NCI-H2029 (cell line): ENCODE results near the gene KIDINS220.
A peak's percentile ranks its signal among the peaks of the same experiment; 100 is the strongest.

Experiments used
- DNase-seq: peaks from one replicate; lab custom pipeline; 2025; lab: John Stamatoyannopoulos, UW

KIDINS220 gene

DNA sequence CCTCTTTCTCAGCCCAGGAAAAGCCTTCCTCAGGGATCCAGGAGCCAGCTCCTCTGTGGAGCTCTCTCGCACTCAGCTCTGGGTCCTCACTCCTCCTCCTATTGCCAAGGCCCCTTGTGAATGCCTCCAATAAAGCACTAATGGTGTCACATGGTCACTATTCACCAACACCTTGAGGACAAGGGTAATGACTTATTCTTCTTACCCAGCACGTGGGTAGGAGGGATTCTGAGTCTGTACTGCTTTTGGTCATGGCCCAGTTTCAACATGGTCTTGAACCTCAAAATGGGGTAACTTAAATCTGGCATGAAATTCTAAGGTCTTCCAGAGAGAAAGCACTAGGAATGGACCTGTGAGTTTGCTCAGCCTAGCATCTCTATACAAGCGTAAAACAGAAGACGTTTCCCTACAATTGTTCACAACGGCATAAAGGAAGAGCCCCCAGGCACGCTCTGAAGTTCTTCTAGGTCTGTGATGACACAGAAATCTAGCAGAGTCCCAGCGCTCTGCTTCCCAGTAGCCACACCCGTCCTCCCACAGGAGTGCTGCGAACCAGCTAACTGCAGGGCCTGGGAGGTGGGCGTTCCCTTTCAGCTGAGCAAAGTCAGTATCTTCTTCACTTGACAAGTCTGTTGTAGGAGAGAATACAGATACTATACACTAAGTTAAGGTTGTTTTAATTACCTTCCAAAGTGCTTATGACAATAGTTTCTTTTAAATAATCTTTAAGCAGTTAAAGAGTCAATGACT lies 14.6 kb upstream of the KIDINS220 start:
- DNase-seq, result no peak

DNA sequence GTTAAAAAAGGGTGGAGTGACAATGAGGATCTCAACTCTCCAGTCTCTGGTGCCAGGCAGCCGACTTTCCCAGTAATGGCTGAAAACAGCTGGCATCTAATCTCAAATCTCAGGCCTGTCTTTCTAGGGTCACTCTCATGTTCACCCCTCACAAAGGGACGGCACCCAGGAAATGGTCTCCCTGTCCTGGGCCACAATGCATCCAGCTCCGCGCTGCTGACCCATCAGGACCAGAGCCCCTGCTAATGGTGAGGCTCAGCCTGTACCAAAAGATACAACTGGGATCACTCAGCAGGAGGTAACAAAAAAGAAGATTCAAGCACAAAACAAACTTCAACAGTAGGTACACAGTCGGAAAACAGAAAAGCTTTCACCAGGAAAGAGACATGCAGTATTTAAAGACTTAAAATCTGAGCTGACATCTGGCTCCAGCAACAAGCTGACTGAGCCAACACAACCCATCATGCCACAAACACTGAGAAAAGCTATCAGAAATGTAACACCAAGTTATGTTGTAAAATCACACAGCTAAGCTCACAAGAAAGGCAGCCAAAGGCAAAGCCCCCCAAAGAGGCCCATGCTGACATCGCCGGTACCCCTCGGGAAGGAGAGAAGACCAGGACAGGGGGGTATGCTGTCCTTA lies 13.6 kb upstream of the KIDINS220 start:
- no peak for DNase-seq

DNA sequence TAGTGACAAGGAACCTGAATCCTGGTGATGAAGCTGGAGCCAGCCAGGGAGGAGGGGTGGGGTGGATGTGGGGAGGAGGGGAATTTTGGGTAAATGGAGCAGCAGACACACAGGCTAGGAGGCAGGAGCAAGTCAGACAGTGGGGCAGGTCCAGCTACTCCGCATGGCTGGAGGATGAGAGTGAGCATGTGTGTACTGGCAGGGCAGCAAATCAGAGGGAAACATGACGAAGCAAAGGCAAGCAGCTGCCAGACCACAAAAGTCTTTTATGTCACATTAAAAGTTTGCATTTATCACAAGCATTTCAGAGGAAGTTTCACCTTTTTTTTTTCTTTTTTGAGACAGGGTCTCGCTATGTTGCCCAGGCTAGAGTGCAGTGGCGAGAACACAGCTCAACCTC lies 11.9 kb upstream of the KIDINS220 start:
- DNase-seq, result no peak

DNA sequence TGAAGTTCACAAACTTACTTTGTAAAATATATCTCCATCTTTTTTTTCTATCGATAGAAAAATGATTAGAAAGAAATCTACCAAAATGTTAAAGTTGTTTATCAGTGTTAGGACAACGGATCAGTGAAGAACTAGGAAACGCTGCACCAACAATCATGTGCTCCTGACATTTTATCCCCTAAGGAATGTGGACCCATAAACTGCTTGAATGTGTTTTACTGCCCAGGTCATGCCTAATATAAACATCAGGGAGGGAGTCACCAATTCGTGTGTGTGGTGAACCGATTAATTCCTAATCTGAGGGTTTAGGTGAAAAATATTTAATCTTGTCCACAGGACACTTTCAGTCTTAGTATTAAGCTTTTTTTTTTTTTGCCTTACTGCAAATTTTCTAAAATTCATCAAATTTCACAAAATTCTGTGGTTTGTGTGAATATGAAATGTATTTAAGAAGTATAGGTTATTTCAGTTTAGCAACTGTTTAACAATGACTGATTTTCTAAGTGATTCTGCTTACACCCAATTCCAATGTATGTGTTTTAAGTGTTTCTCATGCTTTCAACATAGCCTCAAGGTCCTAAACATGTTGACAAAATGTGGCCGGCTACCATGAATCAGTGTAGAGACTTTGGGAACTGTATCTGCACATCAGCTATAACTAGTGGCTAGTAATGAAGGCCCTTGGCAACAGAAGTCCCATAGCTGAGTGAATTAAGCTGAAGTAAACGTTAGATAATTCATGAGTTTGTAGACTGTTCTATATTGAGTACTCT lies 11.1 kb upstream of the KIDINS220 start:
- DNase-seq, result no peak

DNA sequence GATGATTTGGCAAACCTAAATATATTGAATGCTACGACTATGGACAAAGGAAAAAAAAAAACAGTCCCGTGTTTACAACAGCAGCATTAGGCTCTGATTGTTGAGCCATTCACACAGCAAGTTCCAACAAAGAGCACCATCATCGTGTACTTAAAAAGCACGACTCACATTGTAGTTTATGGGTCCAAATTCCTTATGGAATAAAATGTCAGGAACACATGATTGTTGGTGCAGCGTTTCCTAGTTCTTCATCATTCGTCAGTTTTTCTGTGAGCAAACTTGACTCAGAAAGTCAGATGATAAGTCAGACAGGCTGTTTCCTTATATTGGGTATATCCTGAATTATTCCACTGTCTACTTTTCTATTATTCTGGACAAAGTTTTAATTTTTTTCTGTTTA lies 10.0 kb upstream of the KIDINS220 start:
- DNase-seq, result no peak

DNA sequence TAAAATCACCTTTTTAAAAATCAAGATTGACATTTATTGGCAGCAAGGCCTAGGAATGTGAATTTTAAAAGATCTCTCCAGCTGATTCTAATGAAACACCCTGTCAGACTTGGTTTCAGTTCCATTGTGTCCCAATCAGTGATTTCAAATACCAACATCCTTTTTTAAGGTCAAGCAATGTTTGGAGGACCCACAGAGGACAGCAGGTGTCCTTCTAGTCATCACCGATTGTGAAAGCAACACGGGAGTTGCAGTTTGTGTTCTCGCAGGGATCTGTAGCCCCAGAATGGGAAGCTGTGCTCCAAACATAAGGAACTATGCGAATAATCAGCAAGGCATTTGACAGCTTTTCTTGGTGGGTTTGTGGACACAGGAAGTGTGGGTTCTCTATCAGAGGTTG lies 4.5 kb upstream of the KIDINS220 start:
- DNase-seq, result no peak

DNA sequence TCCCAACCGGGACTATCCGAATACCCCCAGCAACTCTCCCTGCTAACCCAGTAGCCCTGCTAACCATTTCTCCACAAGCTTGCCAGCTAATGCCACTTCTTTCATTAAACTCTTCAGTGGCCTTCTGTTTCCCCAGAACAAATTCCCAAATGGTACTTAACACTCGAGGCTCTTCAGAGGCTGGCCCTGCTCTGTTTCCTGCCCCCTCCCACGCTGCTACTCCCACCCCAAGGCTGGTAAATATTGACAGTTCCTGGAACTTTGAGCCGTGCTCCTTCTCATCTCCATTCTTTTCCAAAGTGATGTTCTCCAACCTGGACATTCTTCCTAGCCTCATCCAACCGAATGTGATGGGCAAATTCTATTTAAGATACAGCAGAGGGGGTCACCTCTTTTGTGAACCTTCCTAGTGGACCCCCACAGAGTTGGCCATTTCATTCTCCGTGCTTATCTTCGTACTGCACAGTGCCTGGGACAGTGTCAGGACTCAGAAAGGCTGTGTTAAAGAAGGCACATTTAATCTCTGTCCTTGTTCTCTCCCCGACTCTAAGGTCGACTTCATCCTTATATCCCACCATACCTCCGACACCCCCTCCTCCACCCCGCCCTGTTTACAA lies 3.2 kb upstream of the KIDINS220 start:
- DNase-seq, result no peak

DNA sequence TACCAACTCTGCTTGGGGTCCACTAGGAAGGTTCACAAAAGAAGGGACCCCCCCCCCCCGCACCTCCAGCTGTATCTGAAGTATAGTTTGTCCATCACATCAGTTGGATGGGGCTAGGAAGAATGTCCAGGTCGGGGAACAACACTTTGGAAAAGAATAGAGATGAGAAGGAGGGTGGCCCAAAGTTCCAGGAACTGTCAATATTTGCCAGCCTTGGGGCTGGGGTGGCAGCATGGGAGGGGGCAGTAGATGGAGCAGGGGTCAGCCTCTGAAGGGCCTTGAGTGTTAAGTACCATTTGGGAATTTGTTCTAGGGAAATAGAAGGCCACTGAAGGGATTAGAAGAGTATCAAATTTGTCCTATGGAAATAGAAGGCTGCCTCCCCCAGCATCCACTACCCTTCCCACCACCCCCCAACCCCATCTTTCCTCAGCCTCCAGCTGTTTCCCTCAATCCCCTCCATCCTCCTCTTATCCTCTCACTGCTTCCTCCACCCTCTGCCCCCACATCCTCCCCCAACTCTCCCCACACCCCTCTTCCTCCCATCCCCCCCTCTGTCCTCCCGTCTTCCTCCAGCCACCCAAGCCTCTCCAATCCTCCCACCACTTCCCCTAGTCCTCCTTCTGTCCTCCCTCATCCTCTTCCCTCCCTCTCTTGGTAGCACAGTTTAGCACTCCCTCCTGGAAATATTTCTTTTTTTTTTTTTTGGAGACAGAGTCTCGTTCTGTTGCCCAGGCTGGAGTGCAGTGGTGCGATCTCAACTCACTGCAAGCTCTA lies 2.0 kb upstream of the KIDINS220 start:
- DNase-seq, result no peak

DNA sequence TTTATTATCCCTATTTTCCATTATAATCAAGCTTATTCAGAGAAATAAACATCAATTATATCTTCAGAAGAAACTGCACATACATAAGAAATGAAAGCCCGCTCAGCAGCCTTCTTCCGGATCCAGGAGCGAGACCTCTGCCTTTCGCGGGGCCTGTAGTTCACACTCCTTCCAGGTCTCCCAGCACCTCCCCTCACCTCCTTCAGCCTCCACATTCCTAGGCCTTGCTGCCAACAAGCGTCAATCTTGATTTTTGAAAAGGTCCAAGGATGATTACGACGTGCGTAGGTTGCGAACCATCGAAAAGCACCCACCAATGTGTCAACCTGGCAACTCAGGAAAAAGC lies 355 bp upstream of the KIDINS220 start:
- no peak for DNase-seq

DNA sequence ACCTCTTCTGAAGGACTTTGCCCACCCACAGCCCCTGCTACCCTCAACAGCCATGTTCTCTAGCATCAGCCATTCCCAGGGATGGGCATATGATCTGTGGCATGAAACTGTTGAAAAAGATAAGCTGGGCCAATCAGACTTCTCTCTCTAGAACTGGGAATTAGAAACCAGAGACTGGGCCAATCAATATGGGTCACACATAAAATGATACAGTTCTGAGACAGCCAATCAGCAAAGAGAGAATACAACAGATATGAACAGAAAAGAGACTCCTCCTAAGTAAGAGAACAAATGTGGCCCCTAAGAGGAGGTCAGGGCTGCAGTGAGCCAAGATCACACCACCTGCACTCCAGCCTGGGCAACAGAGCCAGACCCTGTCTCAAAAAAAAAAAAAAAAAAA lies 2.1 kb downstream of the KIDINS220 start:
- no peak for DNase-seq

DNA sequence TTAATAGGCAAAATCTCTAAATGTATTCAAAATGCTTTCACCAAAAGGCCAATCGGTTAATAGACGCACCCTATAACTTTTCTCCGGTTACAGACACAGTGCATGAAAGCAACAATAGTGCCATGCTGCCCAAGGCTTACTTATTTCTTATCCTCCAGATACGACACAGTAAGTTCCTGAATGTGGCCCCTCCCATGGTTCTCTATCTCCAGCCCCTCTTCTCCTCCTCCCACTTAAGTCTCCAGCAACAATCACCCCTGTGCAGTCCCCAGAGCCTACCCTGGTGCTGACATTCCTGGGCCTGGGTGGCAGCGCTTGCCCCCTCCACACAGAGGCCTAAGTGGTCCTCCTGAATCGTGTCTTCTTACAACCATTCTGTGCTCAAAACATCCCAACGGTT lies 3.6 kb downstream of the KIDINS220 start:
- DNase-seq, result no peak

DNA sequence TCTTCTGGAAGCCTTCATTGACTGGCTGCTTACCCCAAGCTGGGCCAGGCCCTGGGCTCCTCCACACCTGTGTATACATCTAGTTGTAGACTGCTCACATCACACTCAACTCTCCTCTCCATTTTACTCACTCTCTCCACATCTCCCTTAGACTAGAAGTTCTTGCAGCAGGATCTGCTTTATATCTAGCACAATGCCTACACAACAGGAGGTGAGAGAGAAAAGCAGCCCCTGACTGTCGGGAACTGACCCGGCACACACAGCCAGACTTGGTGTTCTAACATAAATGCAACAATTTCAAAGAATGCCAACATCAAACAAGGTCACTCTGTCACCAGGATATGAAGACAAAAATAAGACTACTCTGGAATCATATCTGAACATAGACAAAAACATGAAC lies 5.9 kb downstream of the KIDINS220 start:
- no peak for DNase-seq

DNA sequence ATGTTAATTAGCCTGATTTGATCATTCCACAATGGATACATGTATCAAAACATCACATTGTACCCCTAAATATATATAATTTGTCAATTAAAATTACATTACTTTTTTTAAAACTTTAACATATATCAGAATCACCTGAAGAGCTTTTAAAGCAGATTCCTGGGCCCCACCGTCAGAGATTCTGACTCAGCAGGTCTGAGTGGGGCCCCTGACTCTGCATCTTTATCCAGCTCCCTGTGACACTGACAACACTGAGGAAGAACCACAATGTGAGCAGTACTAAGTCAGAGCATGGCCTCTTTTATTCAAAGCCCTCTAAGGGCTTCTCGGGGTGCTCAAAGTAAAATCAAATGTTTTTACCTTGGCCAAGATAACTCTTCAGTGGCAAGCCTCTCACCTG lies 9.7 kb downstream of the KIDINS220 start:
- DNase-seq, result no peak

DNA sequence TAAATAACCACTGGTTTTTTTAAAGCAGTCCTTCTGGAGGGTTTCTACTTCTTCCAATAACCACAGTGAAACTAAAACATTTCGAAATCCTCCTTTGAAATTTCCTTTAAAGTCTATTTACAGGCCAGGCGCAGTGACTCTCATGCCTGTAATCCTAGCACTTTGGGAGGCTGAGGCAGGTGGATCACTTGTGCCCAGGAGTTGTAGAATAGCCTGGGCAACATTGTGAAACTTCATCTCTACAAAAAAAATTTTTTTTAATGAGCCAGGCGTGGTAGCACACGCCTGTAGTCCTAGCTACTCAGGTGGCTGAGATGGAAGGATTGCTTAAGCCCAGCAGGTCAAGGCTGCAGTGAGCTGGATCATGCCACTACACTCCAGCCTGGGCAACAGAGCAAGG lies 15.2 kb downstream of the KIDINS220 start:
- no peak for DNase-seq

DNA sequence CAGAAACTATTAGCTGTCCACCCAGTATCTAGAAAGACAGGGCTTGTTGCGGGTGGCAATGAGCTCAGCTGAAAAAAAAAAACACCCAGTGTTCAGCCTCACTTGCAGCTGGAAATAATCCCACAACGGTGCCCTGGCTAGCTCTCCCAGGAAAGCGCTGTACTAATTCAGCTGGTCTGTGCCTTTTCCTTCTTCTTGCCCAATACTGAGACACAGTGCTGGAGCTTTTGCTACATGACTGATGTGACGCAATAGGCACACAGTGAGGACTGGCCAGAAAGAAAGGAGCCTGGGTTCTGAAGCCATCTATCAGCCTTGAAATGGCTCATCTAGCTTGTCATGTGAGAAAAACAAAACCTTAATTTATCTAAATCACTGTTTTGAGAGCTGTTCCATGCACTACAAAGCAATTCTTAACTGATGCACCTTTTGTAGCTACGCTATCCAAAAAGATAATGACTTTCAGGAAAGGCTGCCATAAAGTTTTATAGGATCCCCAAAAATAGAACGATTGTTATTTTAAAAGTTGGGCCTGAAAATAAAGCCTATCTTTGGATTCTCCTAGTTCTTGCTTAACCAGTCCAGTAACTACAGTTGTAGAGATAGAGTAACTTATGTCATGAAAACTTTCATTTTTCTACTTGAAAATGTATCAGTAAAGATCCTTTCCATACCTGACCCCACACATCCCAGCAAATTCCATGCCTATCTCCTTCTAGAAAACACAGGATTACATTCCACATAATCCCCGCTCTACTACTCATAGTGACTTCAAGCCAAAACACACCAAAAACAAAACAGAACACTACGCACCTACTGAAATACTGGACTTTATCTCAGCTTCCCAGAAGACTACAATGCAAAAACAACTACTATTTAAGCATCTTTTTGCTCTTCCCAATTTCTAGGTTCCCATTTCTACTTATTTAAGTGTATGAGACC lies 15.9 kb downstream of the KIDINS220 start:
- no peak for DNase-seq

DNA sequence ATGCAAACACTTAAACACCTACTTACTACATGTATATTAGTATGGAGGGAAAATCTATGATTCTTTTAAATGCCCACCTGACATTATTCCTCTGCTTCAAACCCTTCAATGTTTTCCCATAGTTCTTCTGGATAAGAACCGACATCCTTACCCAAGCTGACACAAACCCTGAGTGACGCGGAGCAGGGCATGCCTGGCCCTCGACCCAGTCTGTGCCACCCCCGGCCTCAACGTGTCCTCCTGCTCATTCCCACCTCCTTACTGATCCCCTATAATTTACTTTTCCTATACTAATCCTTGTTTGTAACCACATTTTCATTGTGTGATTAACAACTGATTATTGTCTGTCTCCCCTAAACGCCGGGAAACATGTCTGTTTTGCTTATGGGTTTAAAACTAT lies 17.5 kb downstream of the KIDINS220 start:
- no peak for DNase-seq

DNA sequence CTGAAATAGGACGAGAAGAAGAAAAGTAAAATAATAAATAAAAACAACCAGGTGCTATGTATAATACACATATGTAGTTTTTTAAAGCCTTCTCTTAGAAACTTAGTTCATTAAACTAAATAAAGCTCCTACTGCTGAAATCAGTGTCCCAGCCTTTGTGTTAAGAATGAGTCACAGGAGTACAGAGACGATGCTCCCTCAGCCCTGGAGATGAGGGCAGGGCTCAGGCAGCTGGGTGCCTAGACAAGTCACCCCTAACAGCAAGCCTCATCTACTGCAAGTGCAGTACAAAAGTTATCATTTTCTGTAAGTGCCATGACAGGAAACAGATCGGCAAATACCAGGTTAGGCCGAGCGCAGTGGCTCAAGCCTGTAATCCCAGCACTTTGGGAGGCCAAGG lies 18.2 kb downstream of the KIDINS220 start:
- DNase-seq, result no peak

DNA sequence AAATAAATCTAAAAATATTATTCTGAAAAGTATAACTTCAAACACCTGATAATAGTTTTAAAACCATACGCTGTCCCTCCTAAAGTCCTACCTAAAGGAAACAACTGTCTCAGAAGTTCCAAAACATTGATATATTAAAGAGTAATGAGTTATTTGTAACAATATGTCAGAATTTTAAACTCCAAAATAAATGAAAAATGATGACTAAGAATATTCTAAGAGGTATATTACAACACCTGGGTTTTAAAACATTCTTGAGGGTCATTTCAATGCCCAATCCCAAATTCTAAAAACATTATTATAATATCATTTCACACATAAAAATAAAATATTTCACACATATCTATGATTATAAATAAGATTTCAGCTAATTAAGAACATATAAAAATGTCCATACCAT lies 20.2 kb downstream of the KIDINS220 start:
- no peak for DNase-seq

DNA sequence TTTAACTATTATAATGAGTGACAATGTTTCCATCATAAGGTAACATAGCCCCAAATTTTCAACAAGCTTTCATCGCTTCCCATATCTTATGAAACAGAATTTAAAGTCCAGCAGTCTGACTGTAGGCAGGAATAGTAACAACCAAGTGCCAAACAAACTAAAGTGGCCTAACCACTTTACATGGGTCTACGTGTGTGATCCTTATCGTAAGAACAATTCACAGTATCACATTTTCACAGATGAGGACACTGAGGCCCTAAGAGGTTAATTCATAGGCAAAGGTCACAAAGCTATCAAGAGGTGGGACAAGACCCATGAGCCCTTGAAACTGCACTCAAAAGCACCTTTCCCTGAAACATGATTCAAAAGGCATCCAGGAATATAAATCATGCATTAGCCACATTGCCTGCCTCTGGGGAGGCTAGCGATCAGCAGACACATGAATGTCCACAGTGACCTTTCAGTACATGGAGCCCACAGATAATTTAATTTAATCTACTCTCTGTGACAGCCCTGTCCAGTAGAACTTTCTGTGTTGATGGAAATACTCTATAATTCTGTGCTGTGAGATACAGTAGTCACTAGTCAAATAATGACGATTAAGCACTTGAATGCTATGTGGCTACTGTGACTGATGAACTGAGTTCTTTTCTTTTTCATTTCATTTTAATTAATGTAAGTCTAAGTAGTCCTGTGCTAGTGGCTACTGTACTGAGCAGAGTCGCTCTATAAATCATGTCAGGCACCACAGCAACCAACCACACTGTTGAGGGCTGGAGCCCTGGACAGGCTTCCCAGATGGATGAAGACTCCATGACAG lies 30.3 kb downstream of the KIDINS220 start:
- DNase-seq, result peak; percentile 32
